Activated CD8-positive, alpha-beta T cell treated with anti-CD3 and anti-CD28 coated beads for 36 hours (primary cell): ENCODE measurements around the gene SPARCL1. TPM values are rescaled to one million over a fixed set of nuclear protein-coding genes. Genes with fewer than 3 reads are reported as not detected.
A peak's percentile ranks its signal among the peaks of the same experiment; 100 is the strongest.

ENCODE experiments used
- ATAC-seq: fragments of 200-7000 bp; cut with Tn5 transposase; one replicate; pipeline ENCODE4 v1.10.0; 2021; ENCODE audit warnings: mild to moderate bottlenecking, moderate library complexity
- CTCF ChIA-PET: fragments of 350-600 bp; sonication (Branson Sonifier 250); formaldehyde crosslinking; loops from one replicate; lab custom pipeline; 2021; ENCODE audit warnings: antibody characterized with exemption; lab: Charles Lee
- POLR2A ChIA-PET: fragments of 350-600 bp; sonication (Branson Sonifier 250); formaldehyde crosslinking; loops from one replicate; lab custom pipeline; 2021; ENCODE audit warnings: antibody characterized with exemption; lab: Charles Lee
- DNase-seq: peaks from one replicate; pipeline ENCODE4 v3.0.0-alpha.2; 2020
- H3K27ac Mint-ChIP-seq: one replicate; pipeline ENCODE4 v1.8.0; 2021; ENCODE audit warnings: mild to moderate bottlenecking, mixed read lengths
- H3K27me3 Mint-ChIP-seq: one replicate; pipeline ENCODE4 v1.8.0; 2021; ENCODE audit warnings: mixed read lengths
- H3K36me3 Mint-ChIP-seq: one replicate; pipeline ENCODE4 v1.8.0; 2021; ENCODE audit warnings: low read depth, mixed read lengths
- H3K4me1 Mint-ChIP-seq: one replicate; pipeline ENCODE4 v1.8.0; 2021; ENCODE audit warnings: low read depth, mixed read lengths
- H3K4me3 Mint-ChIP-seq: one replicate; pipeline ENCODE4 v1.8.0; 2021; ENCODE audit warnings: mild to moderate bottlenecking, moderate library complexity, mixed read lengths
- H3K9me3 Mint-ChIP-seq: one replicate; pipeline ENCODE4 v1.8.0; 2021; ENCODE audit warnings: mixed read lengths
- CTCF ChIP-seq: fragments of 200-600 bp; IDR thresholded peaks from one replicate; pipeline ENCODE4 v1.8.0; 2022; ENCODE audit warnings: antibody characterized with exemption, mild to moderate bottlenecking
- intact Hi-C: fragments of 100-400 bp; cut with micrococcal nuclease; formaldehyde crosslinking; loops from one replicate; pipeline ENCODE4 v1.10.0; 2022
- total RNA-seq, 2 experiments: library from RNA; stranded (reverse); gene quantifications; one replicate each; pipeline ENCODE4 v1.2.3, GENCODE V29; 2021

Gene SPARCL1
- total RNA-seq, 2 experiments from 2014 or later, result not detected

DNA sequence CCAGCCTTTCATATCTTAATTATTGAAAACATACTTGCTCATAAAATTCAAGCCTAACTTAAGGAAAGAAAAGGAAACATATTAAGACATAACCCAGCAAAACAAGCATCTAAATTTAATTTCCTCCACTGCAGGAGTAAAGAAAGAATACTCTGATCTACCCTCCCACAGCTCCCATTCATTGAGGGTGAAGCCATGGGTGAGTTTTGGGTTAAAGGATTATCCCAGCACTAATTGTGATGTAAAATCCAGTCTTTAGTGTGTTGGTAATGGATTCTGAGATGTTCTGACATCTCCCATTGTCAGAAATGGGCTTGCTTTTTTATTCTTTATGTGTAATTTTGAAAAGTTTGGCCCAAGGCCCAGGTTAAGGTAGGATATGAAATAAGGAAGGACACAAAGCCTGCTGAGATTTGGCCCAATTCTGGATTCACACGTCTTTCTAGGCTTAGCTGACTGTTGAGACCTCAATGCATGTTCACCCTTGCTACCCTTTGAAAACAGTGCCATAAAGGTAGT is 50.4 kb downstream of the SPARCL1 start:
- no peak overlapping the region for H3K4me3 Mint-ChIP-seq
- ChIA-PET POLR2A (interaction anchor here (1.3 kb wide), 1 partner anchor 11 kb away, joined by 5 read pairs; no protein-coding TSS in a partner anchor), CTCF (interaction anchor here (0.9 kb wide), 1 partner anchor 14 kb away, joined by 3 read pairs; no protein-coding TSS in a partner anchor)
- H3K36me3 Mint-ChIP-seq, result peaks cover 2% of the 10 kb centered on the region
- no peak for DNase-seq
- H3K27me3 Mint-ChIP-seq, result no peaks in the 10 kb centered on the region
- no peak for TF ChIP-seq CTCF
- intact Hi-C loops, result no loop called here
- H3K27ac Mint-ChIP-seq, result no peak overlapping the region
- H3K9me3 Mint-ChIP-seq, result no peaks in the 10 kb centered on the region
- ATAC-seq, result no peak
- H3K4me1 Mint-ChIP-seq, result no peaks in the 10 kb centered on the region

DNA sequence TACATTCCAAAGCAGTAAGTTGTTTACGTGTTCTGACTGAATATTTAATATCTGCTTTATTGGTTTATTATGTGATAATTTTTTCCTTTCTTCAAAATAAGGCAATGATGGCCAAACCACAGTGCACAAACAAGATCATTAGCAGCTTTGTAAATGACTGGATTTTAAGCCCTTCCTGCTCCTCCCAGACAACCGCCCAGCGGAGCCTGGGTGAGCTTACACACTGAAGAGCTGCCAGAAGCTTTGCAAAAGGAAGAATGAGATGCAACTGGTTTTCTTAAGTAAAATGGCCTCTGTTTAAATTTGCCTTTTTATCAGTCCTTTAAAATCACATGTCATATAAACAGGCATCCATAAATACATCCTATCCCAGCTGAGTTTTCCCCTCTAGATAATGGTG is 52.2 kb downstream of the SPARCL1 start:
- DNase-seq (no peak), ATAC-seq (no peak)
- ChIA-PET CTCF (interaction anchor here (0.9 to 1.3 kb wide), 2 partner anchors 20 to 101 kb away, joined by 3 read pairs; no protein-coding TSS in a partner anchor), POLR2A (no interaction called here)
- intact Hi-C loops, result no loop called here
- Mint-ChIP-seq H3K27me3 (no peaks in the 10 kb centered on the region), H3K27ac (no peak overlapping the region), H3K36me3 (no peaks in the 10 kb centered on the region), H3K4me3 (no peak overlapping the region), H3K4me1 (no peaks in the 10 kb centered on the region), H3K9me3 (no peaks in the 10 kb centered on the region)
- TF ChIP-seq CTCF, result no peak

DNA sequence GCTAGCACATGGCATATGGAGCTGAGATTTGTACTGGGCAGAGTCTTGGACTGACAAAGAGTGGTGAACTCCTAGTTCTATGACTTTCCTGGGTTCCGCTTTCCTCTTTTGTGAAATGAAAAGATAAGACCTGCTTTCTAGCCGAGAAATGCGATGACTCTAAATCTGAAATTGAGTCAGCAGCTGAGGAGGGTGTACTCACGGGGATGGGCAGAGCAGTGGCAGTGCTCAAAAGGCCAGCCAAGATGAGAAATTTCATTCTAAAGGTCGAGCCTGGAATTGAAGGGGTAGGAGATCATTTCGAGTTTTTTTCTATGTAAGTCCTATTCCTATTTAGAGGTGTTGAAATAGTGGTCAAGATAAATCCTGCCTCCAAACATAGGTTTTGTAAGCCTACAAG is 59.8 kb downstream of the SPARCL1 start:
- Mint-ChIP-seq H3K9me3 (no peaks in the 10 kb centered on the region), H3K27me3 (no peaks in the 10 kb centered on the region), H3K4me3 (no peak overlapping the region), H3K27ac (no peak overlapping the region), H3K4me1 (peaks cover 2% of the 10 kb centered on the region), H3K36me3 (no peaks in the 10 kb centered on the region)
- POLR2A ChIA-PET, result no interaction called here
- CTCF ChIA-PET, result interaction anchor here (4.3 to 7.6 kb wide), 2 partner anchors 12 to 94 kb away, joined by 20 to 106 read pairs; no protein-coding TSS in a partner anchor
- intact Hi-C loops, result loop anchor here (5.0 kb wide), 1 partner anchor 112 kb away; no protein-coding TSS in a partner anchor
- DNase-seq (no peak), ATAC-seq (no peak)
- no peak for TF ChIP-seq CTCF

DNA sequence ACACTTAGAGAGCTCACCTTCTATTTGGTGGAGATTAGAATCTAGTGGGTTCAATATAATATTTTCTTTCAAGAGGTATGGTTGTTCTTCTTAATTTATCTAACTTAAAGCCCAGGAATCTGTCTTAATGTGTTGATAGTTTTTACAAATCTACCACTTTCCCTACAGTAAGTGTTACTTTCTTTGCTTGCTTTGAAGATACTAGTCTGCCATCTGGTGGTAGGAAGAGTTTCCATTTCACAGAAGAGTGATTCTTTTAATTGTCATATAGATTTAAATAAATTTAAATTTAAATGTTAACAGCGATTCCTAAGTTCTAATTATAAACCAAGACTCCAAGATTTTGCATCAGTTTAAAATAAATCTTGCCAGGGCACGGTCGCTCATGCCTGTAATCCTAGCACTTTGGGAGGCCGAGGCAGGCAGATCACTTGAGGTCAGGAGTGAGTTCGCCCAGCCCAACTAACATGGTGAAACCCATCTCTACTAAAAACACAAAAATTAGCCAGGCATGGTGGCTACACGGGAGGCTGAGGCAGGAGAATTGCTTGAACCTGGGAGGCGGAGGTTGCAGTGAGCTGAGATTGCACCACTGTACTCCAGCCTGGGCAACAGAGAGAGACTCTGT is 63.3 kb downstream of the SPARCL1 start:
- Mint-ChIP-seq H3K27ac (no peak overlapping the region), H3K36me3 (no peaks in the 10 kb centered on the region), H3K27me3 (no peaks in the 10 kb centered on the region), H3K9me3 (no peaks in the 10 kb centered on the region), H3K4me1 (peaks cover 2% of the 10 kb centered on the region), H3K4me3 (no peak overlapping the region)
- peak; percentile 92 for TF ChIP-seq CTCF
- ChIA-PET CTCF (interaction anchor here (0.6 to 7.6 kb wide), 22 partner anchors 9 to 204 kb away, joined by 3 to 106 read pairs (median 4); partner anchors contain the start of gene HSD17B11), POLR2A (interaction anchor here (0.5 to 0.6 kb wide), 2 partner anchors 140 to 299 kb away, joined by 3 read pairs; no protein-coding TSS in a partner anchor)
- DNase-seq (peak; percentile 7), ATAC-seq (no peak)
- intact Hi-C loops, result loop anchor here (2.0 to 5.0 kb wide), 2 partner anchors 89 to 109 kb away; no protein-coding TSS in a partner anchor

DNA sequence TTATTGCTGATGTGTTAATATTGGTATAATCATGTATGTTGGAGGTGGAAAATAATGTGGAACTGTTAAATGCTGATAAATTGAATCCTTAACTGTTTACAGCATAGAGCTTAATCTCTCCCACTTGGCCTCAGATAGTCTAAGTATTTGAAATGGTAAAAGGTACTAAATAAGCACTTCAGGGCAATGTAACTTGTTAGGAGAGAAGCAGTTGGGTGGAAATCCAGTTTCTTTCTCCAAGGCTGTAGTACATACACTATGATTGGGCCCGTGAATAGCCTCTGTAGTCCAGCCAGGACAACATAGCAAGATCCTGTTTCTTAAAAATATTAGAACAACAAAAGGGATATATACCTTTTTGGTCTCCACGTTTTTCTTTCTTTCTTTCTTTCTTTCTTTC is 67.1 kb downstream of the SPARCL1 start:
- ATAC-seq, result no peak
- H3K9me3 Mint-ChIP-seq, result no peaks in the 10 kb centered on the region
- H3K4me1 Mint-ChIP-seq, result peaks cover 2% of the 10 kb centered on the region

More for the DNA sequence above, 67.1 kb downstream of the SPARCL1 start:
- Mint-ChIP-seq H3K27ac (no peak overlapping the region), H3K27me3 (no peaks in the 10 kb centered on the region), H3K4me3 (no peak overlapping the region), H3K36me3 (peaks cover 19% of the 10 kb centered on the region)
- intact Hi-C loops, result no loop called here
- ChIA-PET CTCF (no interaction called here), POLR2A (no interaction called here)
- no peak for DNase-seq
- TF ChIP-seq CTCF, result no peak
